Measurements from ENCODE around the gene WDTC1. TPM values are rescaled to one million over a fixed set of nuclear protein-coding genes. Genes with fewer than 3 reads are reported as not detected.
"Not testable (repeated sequence)": the region's sequence is repeated elsewhere in the genome, so short reads cannot be mapped to it uniquely, and the experiment has no call there.

Gene WDTC1
- polyA plus RNA-seq, 1 donor (not counting 4 experiments of a cell fraction or from before 2014, with no cell fraction given): 5.1 TPM

DNA sequence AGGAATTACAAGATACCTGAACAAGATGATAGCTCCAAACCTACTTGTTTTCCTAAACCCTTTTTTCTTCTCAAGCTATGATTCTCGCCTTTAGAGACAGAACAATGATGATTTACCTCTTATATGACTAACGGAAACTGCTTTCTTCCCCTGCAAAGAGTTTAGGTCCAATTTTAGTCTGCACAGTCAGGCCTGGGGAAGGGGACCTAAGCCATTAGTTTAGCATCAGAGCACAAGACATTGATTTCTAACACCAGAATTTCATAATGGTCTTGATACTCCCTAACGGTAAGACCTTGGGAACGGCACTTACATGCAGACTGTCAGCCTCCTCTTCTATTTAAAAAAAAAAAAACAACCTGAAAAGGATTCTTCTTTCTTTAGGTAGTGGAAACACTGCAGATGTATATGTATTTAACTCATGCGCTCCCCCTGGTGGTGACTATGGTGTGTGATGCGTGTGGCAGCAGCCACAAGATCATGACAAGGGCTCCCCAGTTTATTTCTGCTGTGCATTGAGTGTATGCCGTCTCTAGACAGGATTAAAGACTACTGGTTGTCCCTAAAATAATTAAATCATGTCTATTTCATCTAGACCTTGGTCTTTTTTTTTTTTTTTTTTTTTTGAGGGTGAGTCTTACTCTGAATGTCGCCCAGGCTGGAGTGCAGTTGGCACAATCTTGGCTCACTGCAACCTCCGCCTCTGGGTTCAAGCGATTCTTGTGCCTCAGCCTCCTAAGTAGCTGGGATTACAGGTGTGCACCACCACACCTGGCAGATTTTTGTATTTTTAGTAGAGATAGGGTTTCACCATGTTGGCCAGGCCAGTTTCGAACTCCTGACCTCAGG, 50.2 kb downstream of the WDTC1 start:
- Histone ChIP-seq H3K36me3 (ENCODE audit: control insufficient read depth in 2 of 2, extremely low read depth in 1 of 2, insufficient read depth in 2 of 2, low read length in 2 of 2) (peaks cover 0 to 7% of the 10 kb centered on the region in 2 experiments), H3K9ac (ENCODE audit: control insufficient read depth, extremely low read depth, insufficient read depth, low read length) (no peak overlapping the region), H3K4me2 (ENCODE audit: control insufficient read depth, extremely low read depth, insufficient read depth, low read depth, low read length) (no peak overlapping the region), H3K4me3 (ENCODE audit: control insufficient read depth in 2 of 3, extremely low read depth in 1 of 3, insufficient read depth in 2 of 3, low read depth in 1 of 3, low read length in 3 of 3) (no peak overlapping the region), H3K79me2 (ENCODE audit: control insufficient read depth, insufficient read depth, low read length) (no peaks in the 10 kb centered on the region), H2AFZ (ENCODE audit: control insufficient read depth, low read length) (no peak overlapping the region), H3K4me1 (ENCODE audit: control insufficient read depth, extremely low read depth, insufficient read depth, low read length) (no peaks in the 10 kb centered on the region), H3K27me3 (ENCODE audit: control insufficient read depth, extremely low read depth, insufficient read depth, low read length) (no peaks in the 10 kb centered on the region), H4K20me1 (ENCODE audit: control insufficient read depth, extremely low read depth, insufficient read depth, low read length) (no peaks in the 10 kb centered on the region), H3K27ac (ENCODE audit: control insufficient read depth, insufficient read depth, low read length) (no peak overlapping the region), H3K9me1 (ENCODE audit: control insufficient read depth, extremely low read depth, insufficient read depth, low read length) (no peaks in the 10 kb centered on the region), H3K9me3 (ENCODE audit: control insufficient read depth, low read depth, low read length) (no peaks in the 10 kb centered on the region)
- FAIRE-seq (peak; percentile 72), DNase-seq (ENCODE audit: low read depth, low spot score) (peak; percentile 38)
- TF ChIP-seq EZH2 (IDR thresholded peaks at IDR 0.05; ENCODE audit: low read length) (no peak), CTCF (optimal IDR thresholded peaks at IDR 0.05 in 1 of 3, IDR thresholded peaks at IDR 0.05 in 1 of 3, conservative IDR thresholded peaks at IDR 0.05 in 1 of 3; ENCODE audit: extremely low read depth in 1 of 3, insufficient read depth in 2 of 3, low read length in 3 of 3) (peak; percentile 76 to 82 (median 80))
- dilution Hi-C loops (cut with MboI; ENCODE audit: extremely low pct_ligation_motif_present, low sequenced_read_pairs): loop anchor here (25.0 kb wide), 1 partner anchor 247 kb away; no protein-coding TSS in a partner anchor

DNA sequence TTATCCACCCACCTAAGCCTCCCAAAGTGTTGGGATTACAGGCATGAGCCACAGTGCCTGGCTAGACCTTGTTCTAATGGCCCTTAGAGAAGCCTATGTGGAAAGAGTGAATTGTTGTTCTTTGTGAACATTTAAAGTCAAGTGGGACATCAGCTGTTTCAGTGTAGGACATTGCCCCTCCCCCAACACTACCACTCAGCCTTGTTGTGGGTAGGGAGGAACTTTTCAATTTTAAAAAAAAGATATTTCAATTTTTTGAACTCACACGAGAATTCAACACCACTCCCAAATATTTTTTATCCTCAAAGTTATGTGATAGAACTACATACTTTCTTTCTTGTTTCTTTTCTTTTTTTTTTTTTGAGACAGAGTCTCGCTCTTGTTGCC, 50.8 kb downstream of the WDTC1 start:
- H3K27me3 ChIP-seq (ENCODE audit: control insufficient read depth, extremely low read depth, insufficient read depth, low read length): no peaks in the 10 kb centered on the region
- H3K4me3 ChIP-seq (ENCODE audit: control insufficient read depth in 2 of 3, extremely low read depth in 1 of 3, insufficient read depth in 2 of 3, low read depth in 1 of 3, low read length in 3 of 3): no peak overlapping the region
- FAIRE-seq: no peak
- no peaks in the 10 kb centered on the region for H3K9me1 ChIP-seq (ENCODE audit: control insufficient read depth, extremely low read depth, insufficient read depth, low read length)
- no peaks in the 10 kb centered on the region for H4K20me1 ChIP-seq (ENCODE audit: control insufficient read depth, extremely low read depth, insufficient read depth, low read length)
- no peak overlapping the region for H2AFZ ChIP-seq (ENCODE audit: control insufficient read depth, low read length)
- dilution Hi-C loops (cut with MboI; ENCODE audit: extremely low pct_ligation_motif_present, low sequenced_read_pairs): loop anchor here (25.0 kb wide), 1 partner anchor 248 kb away; no protein-coding TSS in a partner anchor
- H3K36me3 ChIP-seq (ENCODE audit: control insufficient read depth in 2 of 2, extremely low read depth in 1 of 2, insufficient read depth in 2 of 2, low read length in 2 of 2): peaks cover 0 to 7% of the 10 kb centered on the region in 2 experiments
- TF ChIP-seq CTCF (optimal IDR thresholded peaks at IDR 0.05 in 1 of 3, IDR thresholded peaks at IDR 0.05 in 1 of 3, conservative IDR thresholded peaks at IDR 0.05 in 1 of 3; ENCODE audit: extremely low read depth in 1 of 3, insufficient read depth in 2 of 3, low read length in 3 of 3) (no peak), EZH2 (IDR thresholded peaks at IDR 0.05; ENCODE audit: low read length) (no peak)
- H3K9ac ChIP-seq (ENCODE audit: control insufficient read depth, extremely low read depth, insufficient read depth, low read length): no peak overlapping the region
- no peak for DNase-seq (ENCODE audit: low read depth, low spot score)
- H3K9me3 ChIP-seq (ENCODE audit: control insufficient read depth, low read depth, low read length): no peaks in the 10 kb centered on the region
- H3K27ac ChIP-seq (ENCODE audit: control insufficient read depth, insufficient read depth, low read length): no peak overlapping the region
- H3K4me1 ChIP-seq (ENCODE audit: control insufficient read depth, extremely low read depth, insufficient read depth, low read length): no peaks in the 10 kb centered on the region
- H3K4me2 ChIP-seq (ENCODE audit: control insufficient read depth, extremely low read depth, insufficient read depth, low read depth, low read length): no peak overlapping the region
- H3K79me2 ChIP-seq (ENCODE audit: control insufficient read depth, insufficient read depth, low read length): no peaks in the 10 kb centered on the region

DNA sequence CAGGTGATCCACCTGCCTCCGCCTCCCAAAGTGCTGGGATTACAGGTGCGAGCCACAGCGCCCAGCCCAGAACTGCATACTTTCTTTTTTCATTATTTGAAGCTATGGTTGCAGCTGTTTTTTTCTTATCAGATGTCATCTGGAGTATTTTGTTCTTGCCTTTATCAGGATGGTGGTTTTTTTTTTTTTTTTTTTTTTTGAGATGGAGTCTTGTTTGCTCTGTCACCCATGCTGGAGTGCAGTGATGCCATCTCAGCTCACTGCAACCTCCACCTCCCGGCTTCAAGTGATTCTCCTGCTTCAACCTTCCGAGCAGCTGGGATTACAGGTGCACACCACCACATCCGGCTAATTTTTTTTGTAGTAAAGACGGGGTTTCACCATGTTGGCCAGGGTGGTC, 51.4 kb downstream of the WDTC1 start:
- H3K79me2 ChIP-seq (ENCODE audit: control insufficient read depth, insufficient read depth, low read length); H3K9ac ChIP-seq (ENCODE audit: control insufficient read depth, extremely low read depth, insufficient read depth, low read length); H3K36me3 ChIP-seq (ENCODE audit: control insufficient read depth in 2 of 2, extremely low read depth in 1 of 2, insufficient read depth in 2 of 2, low read length in 2 of 2); H4K20me1 ChIP-seq (ENCODE audit: control insufficient read depth, extremely low read depth, insufficient read depth, low read length); H3K27me3 ChIP-seq (ENCODE audit: control insufficient read depth, extremely low read depth, insufficient read depth, low read length); DNase-seq (ENCODE audit: low read depth, low spot score); H3K4me1 ChIP-seq (ENCODE audit: control insufficient read depth, extremely low read depth, insufficient read depth, low read length); H3K4me3 ChIP-seq (ENCODE audit: control insufficient read depth in 2 of 3, extremely low read depth in 1 of 3, insufficient read depth in 2 of 3, low read depth in 1 of 3, low read length in 3 of 3); H3K4me2 ChIP-seq (ENCODE audit: control insufficient read depth, extremely low read depth, insufficient read depth, low read depth, low read length); H3K9me3 ChIP-seq (ENCODE audit: control insufficient read depth, low read depth, low read length); H3K27ac ChIP-seq (ENCODE audit: control insufficient read depth, insufficient read depth, low read length); H2AFZ ChIP-seq (ENCODE audit: control insufficient read depth, low read length); FAIRE-seq; H3K9me1 ChIP-seq (ENCODE audit: control insufficient read depth, extremely low read depth, insufficient read depth, low read length): not testable (repeated sequence)
- dilution Hi-C loops (cut with MboI; ENCODE audit: extremely low pct_ligation_motif_present, low sequenced_read_pairs): loop anchor here (25.0 kb wide), 1 partner anchor 249 kb away; no protein-coding TSS in a partner anchor
